GM18951 (cell line): Measurements from ENCODE around the gene TMEM233.

ENCODE experiments used
- POLR2A ChIP-seq: IDR thresholded peaks from 4 replicates; pipeline ENCODE4 v1.6.1; 2011; ENCODE audit warnings: mild to moderate bottlenecking; ENCODE audit not compliant: insufficient read length, insufficient read depth; ENCODE audit errors: extremely low read depth
- in situ Hi-C: fragments of 300-500 bp; cut with MboI; formaldehyde crosslinking; loops from one replicate; pipeline ENCODE4 v1.12.0; 2022; ENCODE audit warnings: low sequenced_read_pairs, mixed read lengths, inconsistent platforms; ENCODE audit not compliant: unreplicated experiment

TMEM233 gene

GRCh38 chr12:119620490-119620889 lies 26.9 kb downstream of the TMEM233 start:
- no peak for TF ChIP-seq POLR2A
- in situ Hi-C loops = no loop called here

- in situ Hi-C loops = no loop called here
- no peak for TF ChIP-seq POLR2A
These were observed 28.3 kb downstream of the TMEM233 start for GRCh38 chr12:119621878-119622277.

- in situ Hi-C loops = no loop called here
- no peak for TF ChIP-seq POLR2A
These were observed 31.4 kb downstream of the TMEM233 start for GRCh38 chr12:119624966-119625365.

GRCh38 chr12:119627019-119627643 lies 33.6 kb downstream of the TMEM233 start:
- no peak for TF ChIP-seq POLR2A
- in situ Hi-C loops = no loop called here

- TF ChIP-seq POLR2A = no peak
- in situ Hi-C loops = no loop called here
These were observed 34.1 kb downstream of the TMEM233 start for GRCh38 chr12:119627686-119628085.

GRCh38 chr12:119630223-119630780 lies 36.7 kb downstream of the TMEM233 start:
- in situ Hi-C loops = no loop called here
- no peak for TF ChIP-seq POLR2A

- TF ChIP-seq POLR2A = no peak
- in situ Hi-C loops = no loop called here
These were observed 37.5 kb downstream of the TMEM233 start for GRCh38 chr12:119630962-119631550.

GRCh38 chr12:119631930-119632678 lies 38.5 kb downstream of the TMEM233 start:
- in situ Hi-C loops = no loop called here
- no peak for TF ChIP-seq POLR2A

GRCh38 chr12:119634743-119635142 lies 41.2 kb downstream of the TMEM233 start:
- TF ChIP-seq POLR2A = no peak
- in situ Hi-C loops = no loop called here

GRCh38 chr12:119642986-119643385 lies 49.4 kb downstream of the TMEM233 start:
- in situ Hi-C loops = no loop called here
- TF ChIP-seq POLR2A = no peak

- in situ Hi-C loops = no loop called here
- no peak for TF ChIP-seq POLR2A
These were observed 51.4 kb downstream of the TMEM233 start for GRCh38 chr12:119644930-119645329.

GRCh38 chr12:119645535-119646059 lies 52.0 kb downstream of the TMEM233 start:
- in situ Hi-C loops = no loop called here
- no peak for TF ChIP-seq POLR2A

- no peak for TF ChIP-seq POLR2A
- in situ Hi-C loops = no loop called here
These were observed 55.7 kb downstream of the TMEM233 start for GRCh38 chr12:119649202-119649808.
